MM.1S (cell line): ENCODE measurements around the gene GRK7.
"Not testable (repeated sequence)": the region's sequence is repeated elsewhere in the genome, so short reads cannot be mapped to it uniquely, and the experiment has no call there.

Source experiments
- DNase-seq: peaks from one replicate; pipeline ENCODE4 v3.0.0-alpha.2; 2015
- H2AFZ ChIP-seq: fragments of 300-600 bp; sonication (generic); 2 replicates; pipeline ENCODE4 v1.6.0; 2016; ENCODE audit warnings: antibody characterized with exemption, low read length
- H3F3A ChIP-seq: fragments of 300-600 bp; sonication (generic); 2 replicates; pipeline ENCODE4 v1.6.1; 2016; ENCODE audit warnings: mild to moderate bottlenecking, antibody characterized with exemption, low read length, moderate library complexity, mixed read lengths; ENCODE audit not compliant: insufficient read depth
- H3K27ac ChIP-seq: fragments of 300-600 bp; sonication (generic); 2 replicates; pipeline ENCODE4 v1.5.1; 2016; ENCODE audit warnings: mild to moderate bottlenecking, low read length
- H3K27me3 ChIP-seq: fragments of 300-600 bp; sonication (generic); replicated peaks from 2 replicates; pipeline ENCODE4 v1.6.0; 2016; ENCODE audit warnings: low read length; ENCODE audit not compliant: insufficient read depth
- H3K36me3 ChIP-seq: fragments of 300-600 bp; sonication (generic); replicated peaks from 2 replicates; pipeline ENCODE4 v1.6.1; 2016; ENCODE audit warnings: mild to moderate bottlenecking, low read length, mixed read lengths; ENCODE audit not compliant: insufficient read depth
- H3K4me1 ChIP-seq: fragments of 300-600 bp; sonication (generic); 2 replicates; pipeline ENCODE4 v1.6.1; 2016; ENCODE audit warnings: low read length, mixed read lengths
- H3K4me2 ChIP-seq: fragments of 300-600 bp; sonication (generic); 2 replicates; pipeline ENCODE4 v1.6.0; 2016; ENCODE audit warnings: low read depth, low read length
- H3K4me3 ChIP-seq: fragments of 300-600 bp; sonication (generic); 2 replicates; pipeline ENCODE4 v1.5.1; 2016; ENCODE audit warnings: low read length, mixed read lengths
- H3K79me2 ChIP-seq: fragments of 300-600 bp; sonication (generic); 2 replicates; pipeline ENCODE4 v1.6.1; 2016; ENCODE audit warnings: mixed run types, low read length, mixed read lengths
- H3K9ac ChIP-seq: fragments of 300-600 bp; sonication (generic); 2 replicates; pipeline ENCODE4 v1.6.1; 2016; ENCODE audit warnings: low read length, mixed read lengths
- H3K9me2 ChIP-seq: fragments of 300-600 bp; sonication (generic); replicated peaks from 2 replicates; pipeline ENCODE4 v1.6.1; 2016; ENCODE audit warnings: mild to moderate bottlenecking, low read length, mixed read lengths; ENCODE audit not compliant: insufficient read depth
- H3K9me3 ChIP-seq: fragments of 300-600 bp; sonication (generic); replicated peaks from 2 replicates; pipeline ENCODE4 v1.6.1; 2016; ENCODE audit warnings: mild to moderate bottlenecking, low read length, mixed read lengths; ENCODE audit not compliant: insufficient read depth
- H4K20me1 ChIP-seq: fragments of 300-600 bp; sonication (generic); 2 replicates; pipeline ENCODE4 v1.6.1; 2016; ENCODE audit warnings: mild to moderate bottlenecking, low read length, moderate library complexity, mixed read lengths; ENCODE audit not compliant: insufficient read depth
- EZH2 ChIP-seq: fragments of 300-600 bp; sonication (generic); optimal IDR thresholded peaks from 2 replicates; pipeline ENCODE3; 2017; ENCODE audit warnings: low read depth, mild to moderate bottlenecking, antibody characterized with exemption, low read length, mixed read lengths
- EZH2phosphoT487 ChIP-seq: fragments of 300-600 bp; sonication (generic); IDR thresholded peaks from 2 replicates; pipeline ENCODE4 v1.6.1; 2018; ENCODE audit warnings: antibody characterized with exemption, low read length
- TF ChIP-seq, protein P1 (sequence below): fragments of 300-600 bp; sonication (generic); IDR thresholded peaks from 2 replicates; pipeline ENCODE4 v1.5.1; 2016; ENCODE audit warnings: antibody characterized with exemption, low read length, mixed read lengths

Gene GRK7

DNA sequence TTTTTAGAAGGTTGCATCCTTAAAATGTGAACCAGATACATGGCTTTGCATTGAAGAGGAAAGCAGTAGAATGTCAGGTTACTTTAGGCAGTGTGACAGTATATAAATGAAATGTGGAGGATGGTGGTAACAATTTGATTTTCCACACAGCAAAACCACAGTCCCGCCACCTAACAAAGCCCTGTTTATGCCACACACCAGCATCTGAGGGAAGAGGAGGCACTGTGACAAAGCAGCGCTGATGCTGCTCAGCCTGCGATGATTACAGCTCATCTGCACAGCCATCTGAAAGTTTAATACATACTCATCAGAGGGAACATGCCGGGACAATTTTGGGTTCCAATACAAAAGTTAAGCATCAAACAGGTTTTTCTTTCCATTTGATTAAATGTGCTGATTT is 16.2 kb upstream of the GRK7 start:
- Histone ChIP-seq H3K9me2 (no peaks in the 10 kb centered on the region), H2AFZ (no peak overlapping the region), H3K36me3 (0 out of 2 replicates have a peak, but pooled peaks cover 8% of the 10 kb centered on the region), H3K4me3 (no peak overlapping the region), H3K27ac (no peak overlapping the region), H3K4me2 (no peak overlapping the region), H3K9ac (no peak overlapping the region), H3F3A (no peaks in the 10 kb centered on the region), H3K9me3 (no peaks in the 10 kb centered on the region), H3K79me2 (peaks cover 22% of the 10 kb centered on the region), H3K27me3 (no peaks in the 10 kb centered on the region), H3K4me1 (no peaks in the 10 kb centered on the region), H4K20me1 (no peaks in the 10 kb centered on the region)
- DNase-seq = no peak
- TF ChIP-seq, protein P1, sequence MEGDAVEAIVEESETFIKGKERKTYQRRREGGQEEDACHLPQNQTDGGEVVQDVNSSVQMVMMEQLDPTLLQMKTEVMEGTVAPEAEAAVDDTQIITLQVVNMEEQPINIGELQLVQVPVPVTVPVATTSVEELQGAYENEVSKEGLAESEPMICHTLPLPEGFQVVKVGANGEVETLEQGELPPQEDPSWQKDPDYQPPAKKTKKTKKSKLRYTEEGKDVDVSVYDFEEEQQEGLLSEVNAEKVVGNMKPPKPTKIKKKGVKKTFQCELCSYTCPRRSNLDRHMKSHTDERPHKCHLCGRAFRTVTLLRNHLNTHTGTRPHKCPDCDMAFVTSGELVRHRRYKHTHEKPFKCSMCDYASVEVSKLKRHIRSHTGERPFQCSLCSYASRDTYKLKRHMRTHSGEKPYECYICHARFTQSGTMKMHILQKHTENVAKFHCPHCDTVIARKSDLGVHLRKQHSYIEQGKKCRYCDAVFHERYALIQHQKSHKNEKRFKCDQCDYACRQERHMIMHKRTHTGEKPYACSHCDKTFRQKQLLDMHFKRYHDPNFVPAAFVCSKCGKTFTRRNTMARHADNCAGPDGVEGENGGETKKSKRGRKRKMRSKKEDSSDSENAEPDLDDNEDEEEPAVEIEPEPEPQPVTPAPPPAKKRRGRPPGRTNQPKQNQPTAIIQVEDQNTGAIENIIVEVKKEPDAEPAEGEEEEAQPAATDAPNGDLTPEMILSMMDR = no peak
- TF ChIP-seq EZH2phosphoT487 = no peak
- no peak for TF ChIP-seq EZH2

DNA sequence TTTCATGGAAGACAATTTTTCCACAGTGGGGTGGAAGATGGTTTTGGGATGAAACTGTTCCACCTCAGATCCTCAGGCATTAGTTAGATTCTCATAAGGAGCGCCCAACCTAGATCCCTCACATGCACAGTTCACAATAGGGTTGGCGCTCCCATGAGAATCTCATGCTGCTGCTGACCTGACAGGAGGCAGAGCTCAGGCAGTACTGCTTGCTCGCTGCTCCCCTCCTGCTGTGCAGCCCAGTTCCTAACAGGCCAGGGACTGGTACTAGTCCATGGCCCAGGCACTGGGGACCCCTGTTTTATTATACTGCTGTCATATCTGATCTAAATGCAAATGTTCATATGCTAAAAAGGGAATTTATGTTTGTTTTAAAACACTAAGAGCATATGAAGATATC is 9.8 kb upstream of the GRK7 start:
- Histone ChIP-seq H3K36me3 (no peaks in the 10 kb centered on the region), H3K79me2 (no peaks in the 10 kb centered on the region), H3K4me3 (no peak overlapping the region), H3K9me3 (no peaks in the 10 kb centered on the region), H2AFZ (no peak overlapping the region), H3K4me2 (no peak overlapping the region), H3K9me2 (no peaks in the 10 kb centered on the region), H4K20me1 (no peaks in the 10 kb centered on the region), H3K27ac (no peak overlapping the region), H3K4me1 (no peaks in the 10 kb centered on the region), H3F3A (no peaks in the 10 kb centered on the region), H3K9ac (no peak overlapping the region), H3K27me3 (no peaks in the 10 kb centered on the region)
- no peak for TF ChIP-seq EZH2
- TF ChIP-seq EZH2phosphoT487 = no peak
- TF ChIP-seq, protein P1 = no peak
- no peak for DNase-seq

DNA sequence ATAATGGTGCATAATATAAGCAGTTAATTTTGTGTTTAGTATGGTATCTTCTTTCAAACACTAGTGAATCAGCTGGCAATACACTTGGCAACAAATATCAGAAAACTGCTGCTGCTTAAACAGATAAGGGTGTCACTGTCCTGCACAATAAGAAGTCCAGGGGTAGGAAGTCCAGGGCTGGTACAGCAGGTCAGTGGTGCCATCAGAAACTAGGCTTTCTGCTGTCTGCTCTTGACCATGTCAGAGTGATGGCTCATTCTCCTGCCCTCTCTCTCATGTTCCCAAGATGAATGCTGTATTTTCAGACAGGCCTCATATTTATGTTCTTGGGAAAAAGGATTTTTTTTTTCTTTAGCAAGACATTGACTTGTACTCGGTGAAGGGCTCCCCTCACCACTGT is 9.2 kb upstream of the GRK7 start:
- no peak overlapping the region for H3K9ac ChIP-seq
- H3K79me2 ChIP-seq = no peaks in the 10 kb centered on the region
- no peaks in the 10 kb centered on the region for H3K36me3 ChIP-seq
- H3K9me2 ChIP-seq = no peaks in the 10 kb centered on the region
- no peak overlapping the region for H3K4me3 ChIP-seq
- H3K4me2 ChIP-seq = no peak overlapping the region
- no peak overlapping the region for H3K27ac ChIP-seq
- H3K9me3 ChIP-seq = no peaks in the 10 kb centered on the region
- no peaks in the 10 kb centered on the region for H3K4me1 ChIP-seq
- H3F3A ChIP-seq = no peaks in the 10 kb centered on the region
- no peaks in the 10 kb centered on the region for H4K20me1 ChIP-seq
- TF ChIP-seq EZH2 = no peak
- TF ChIP-seq EZH2phosphoT487 = no peak
- TF ChIP-seq, protein P1 = no peak
- no peak for DNase-seq
- no peak overlapping the region for H2AFZ ChIP-seq
- H3K27me3 ChIP-seq = no peaks in the 10 kb centered on the region

DNA sequence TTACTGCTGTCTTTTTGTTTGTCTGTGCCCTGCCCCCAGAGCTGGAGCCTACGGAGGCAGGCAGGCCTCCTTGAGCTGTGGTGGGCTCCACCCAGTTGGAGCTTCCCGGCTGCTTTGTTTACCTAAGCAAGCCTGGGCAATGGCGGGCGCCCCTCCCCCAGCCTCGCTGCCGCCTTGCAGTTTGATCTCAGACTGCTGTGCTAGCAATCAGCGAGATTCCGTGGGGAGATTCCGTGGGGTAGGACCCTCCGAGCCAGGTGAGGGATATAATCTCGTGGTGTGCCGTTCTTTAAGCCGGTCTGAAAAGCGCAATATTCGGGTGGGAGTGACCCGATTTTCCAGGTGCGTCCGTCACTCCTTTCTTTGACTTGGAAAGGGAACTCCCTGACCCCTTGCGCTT is 656 bp upstream of the GRK7 start:
- not testable (repeated sequence) for DNase-seq, H3K79me2 ChIP-seq, H3K27me3 ChIP-seq, H3K4me2 ChIP-seq, H2AFZ ChIP-seq, H3F3A ChIP-seq, H3K9ac ChIP-seq, H3K36me3 ChIP-seq, H3K9me2 ChIP-seq, H3K9me3 ChIP-seq, H3K4me3 ChIP-seq, H3K4me1 ChIP-seq, H3K27ac ChIP-seq, H4K20me1 ChIP-seq
